Neural progenitor cell (in vitro differentiated cells): ENCODE data around the gene MAP2K5. TPM values are rescaled to one million over a fixed set of nuclear protein-coding genes. Genes with fewer than 3 reads are reported as not detected.

ENCODE experiments used
- DNase-seq: peaks from one replicate; pipeline ENCODE4 v3.0.0-alpha.2; 2016; ENCODE audit warnings: low spot score
- H2AFZ ChIP-seq: fragments of 200-600 bp; sonication (generic); replicated peaks from 2 replicates; pipeline ENCODE4 v1.6.1; 2016; ENCODE audit warnings: antibody characterized with exemption
- H3F3A ChIP-seq: fragments of 200-600 bp; sonication (generic); 2 replicates; pipeline ENCODE4 v1.6.1; 2016; ENCODE audit warnings: antibody characterized with exemption, low read depth
- H3K27ac ChIP-seq: fragments of 200-600 bp; sonication (generic); 2 replicates; pipeline ENCODE4 v1.5.1; 2016; ENCODE audit warnings: mild to moderate bottlenecking
- H3K27me3 ChIP-seq: fragments of 200-600 bp; sonication (generic); 2 replicates; pipeline ENCODE4 v1.6.1; 2016; ENCODE audit warnings: mild to moderate bottlenecking, moderate library complexity
- H3K36me3 ChIP-seq: fragments of 200-600 bp; sonication (generic); 2 replicates; pipeline ENCODE4 v1.5.1; 2016
- H3K4me1 ChIP-seq: fragments of 200-600 bp; sonication (generic); 2 replicates; pipeline ENCODE4 v1.6.1; 2016; ENCODE audit warnings: mixed run types
- H3K4me2 ChIP-seq: fragments of 200-600 bp; sonication (generic); 2 replicates; pipeline ENCODE4 v1.6.1; 2016
- H3K4me3 ChIP-seq: fragments of 200-600 bp; sonication (generic); 2 replicates; pipeline ENCODE4 v1.5.1; 2016
- H3K79me2 ChIP-seq: fragments of 200-600 bp; sonication (generic); 2 replicates; pipeline ENCODE4 v1.6.1; 2016; ENCODE audit warnings: low read depth
- H3K9ac ChIP-seq: fragments of 200-600 bp; sonication (generic); 2 replicates; pipeline ENCODE4 v1.6.1; 2016
- H3K9me3 ChIP-seq: fragments of 200-600 bp; sonication (generic); 2 replicates; pipeline ENCODE4 v1.5.1; 2016; ENCODE audit warnings: low read depth
- H4K20me1 ChIP-seq: fragments of 200-600 bp; sonication (generic); 2 replicates; pipeline ENCODE4 v1.6.1; 2016; ENCODE audit warnings: low read depth
- H3K27ac Mint-ChIP-seq: 3 replicates; pipeline ENCODE4 v1.8.0; 2021; ENCODE audit warnings: mixed read lengths
- H3K27me3 Mint-ChIP-seq: 2 replicates; pipeline ENCODE4 v1.8.0; 2022; ENCODE audit warnings: low read depth, mild to moderate bottlenecking, inconsistent platforms, moderate library complexity, mixed read lengths; ENCODE audit not compliant: insufficient read depth
- H3K36me3 Mint-ChIP-seq: 3 replicates; pipeline ENCODE4 v1.8.0; 2021; ENCODE audit warnings: mixed read lengths
- H3K4me1 Mint-ChIP-seq: 3 replicates; pipeline ENCODE4 v1.8.0; 2021; ENCODE audit warnings: mixed read lengths
- H3K4me3 Mint-ChIP-seq: 3 replicates; pipeline ENCODE4 v1.8.0; 2021; ENCODE audit warnings: mild to moderate bottlenecking, moderate library complexity, mixed read lengths
- H3K9me3 Mint-ChIP-seq: 3 replicates; pipeline ENCODE4 v1.8.0; 2020; ENCODE audit warnings: mixed read lengths
- EZH2 ChIP-seq: fragments of 200-600 bp; sonication (generic); IDR thresholded peaks from 2 replicates; pipeline ENCODE4 v1.6.1; 2017; ENCODE audit warnings: antibody characterized with exemption, mild to moderate bottlenecking, moderate library complexity
- EZH2phosphoT487 ChIP-seq: fragments of 200-600 bp; sonication (generic); IDR thresholded peaks from 2 replicates; pipeline ENCODE4 v1.6.1; 2017; ENCODE audit warnings: antibody characterized with exemption
- total RNA-seq: library from RNA; depleted of rRNA; stranded (reverse); fragments of >200 nt; gene quantifications from 2 replicates; pipeline ENCODE4 v1.2.3, GENCODE V29; 2015; ENCODE audit warnings: low replicate concordance
- TF ChIP-seq, protein P1 (sequence below): fragments of 200-600 bp; sonication (generic); IDR thresholded peaks from 2 replicates; pipeline ENCODE4 v1.5.1; 2017; ENCODE audit warnings: antibody characterized with exemption, mild to moderate bottlenecking

MAP2K5 gene
- total RNA-seq, 1 donor from 2014 or later, result 17.2 TPM

DNA sequence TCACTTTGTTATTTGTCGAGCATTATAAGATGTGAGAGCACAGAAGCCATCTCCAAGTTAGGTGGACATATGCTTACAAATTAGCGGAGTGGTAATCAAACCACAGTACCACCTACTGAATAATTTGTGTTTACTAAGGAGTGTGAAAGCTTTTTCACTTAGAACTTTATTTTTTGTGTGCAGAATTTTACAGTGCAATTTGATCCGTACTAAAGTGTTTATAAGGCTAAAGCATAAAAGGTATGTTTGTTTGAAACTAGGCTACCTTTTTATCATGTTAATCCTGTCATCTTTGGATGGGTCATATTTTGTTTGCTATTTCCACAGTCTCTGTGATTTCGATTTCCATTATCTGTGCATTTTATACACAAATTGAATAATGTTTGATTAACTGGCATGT is 37.5 kb downstream of the MAP2K5 start:
- Histone ChIP-seq H3K4me1 (peaks cover 7% of the 10 kb centered on the region), H3K4me2 (no peak overlapping the region), H3K9me3 (no peaks in the 10 kb centered on the region), H4K20me1 (no peaks in the 10 kb centered on the region), H3K4me3 (no peak overlapping the region), H3K27me3 (no peaks in the 10 kb centered on the region), H3K9ac (no peak overlapping the region), H2AFZ (no peak overlapping the region), H3F3A (peaks cover 7% of the 10 kb centered on the region), H3K36me3 (no peaks in the 10 kb centered on the region), H3K27ac (no peak overlapping the region), H3K79me2 (no peaks in the 10 kb centered on the region)
- TF ChIP-seq EZH2 (no peak), EZH2phosphoT487 (no peak)
- TF ChIP-seq, protein P1, sequence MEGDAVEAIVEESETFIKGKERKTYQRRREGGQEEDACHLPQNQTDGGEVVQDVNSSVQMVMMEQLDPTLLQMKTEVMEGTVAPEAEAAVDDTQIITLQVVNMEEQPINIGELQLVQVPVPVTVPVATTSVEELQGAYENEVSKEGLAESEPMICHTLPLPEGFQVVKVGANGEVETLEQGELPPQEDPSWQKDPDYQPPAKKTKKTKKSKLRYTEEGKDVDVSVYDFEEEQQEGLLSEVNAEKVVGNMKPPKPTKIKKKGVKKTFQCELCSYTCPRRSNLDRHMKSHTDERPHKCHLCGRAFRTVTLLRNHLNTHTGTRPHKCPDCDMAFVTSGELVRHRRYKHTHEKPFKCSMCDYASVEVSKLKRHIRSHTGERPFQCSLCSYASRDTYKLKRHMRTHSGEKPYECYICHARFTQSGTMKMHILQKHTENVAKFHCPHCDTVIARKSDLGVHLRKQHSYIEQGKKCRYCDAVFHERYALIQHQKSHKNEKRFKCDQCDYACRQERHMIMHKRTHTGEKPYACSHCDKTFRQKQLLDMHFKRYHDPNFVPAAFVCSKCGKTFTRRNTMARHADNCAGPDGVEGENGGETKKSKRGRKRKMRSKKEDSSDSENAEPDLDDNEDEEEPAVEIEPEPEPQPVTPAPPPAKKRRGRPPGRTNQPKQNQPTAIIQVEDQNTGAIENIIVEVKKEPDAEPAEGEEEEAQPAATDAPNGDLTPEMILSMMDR, result no peak
- no peak overlapping the region for H3K27ac Mint-ChIP-seq
- H3K27me3 Mint-ChIP-seq, result no peaks in the 10 kb centered on the region
- H3K4me3 Mint-ChIP-seq, result no peak overlapping the region
- no peaks in the 10 kb centered on the region for H3K36me3 Mint-ChIP-seq
- no peaks in the 10 kb centered on the region for H3K9me3 Mint-ChIP-seq
- no peak for DNase-seq
- peaks cover 6% of the 10 kb centered on the region for H3K4me1 Mint-ChIP-seq

DNA sequence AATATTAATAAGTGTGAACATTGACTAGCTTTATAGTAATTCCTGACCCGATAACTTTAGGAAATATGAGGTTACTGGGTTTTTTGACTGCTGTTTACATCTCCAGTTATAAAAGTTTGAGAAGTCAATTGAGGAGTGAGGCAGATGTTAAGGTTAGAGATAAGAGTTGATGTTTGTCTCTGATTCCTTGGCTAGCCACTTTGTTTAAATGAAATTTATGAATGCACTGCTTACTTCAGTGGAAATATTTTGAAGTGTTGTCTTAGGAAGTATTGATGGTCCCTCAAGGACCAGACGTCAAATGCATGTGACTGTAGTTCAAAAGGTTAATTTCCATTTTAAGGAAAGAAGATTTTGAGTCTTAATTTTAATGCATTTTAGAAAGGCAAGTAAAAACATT is 41.7 kb downstream of the MAP2K5 start:
- no peaks in the 10 kb centered on the region for H3K27me3 Mint-ChIP-seq

DNA sequence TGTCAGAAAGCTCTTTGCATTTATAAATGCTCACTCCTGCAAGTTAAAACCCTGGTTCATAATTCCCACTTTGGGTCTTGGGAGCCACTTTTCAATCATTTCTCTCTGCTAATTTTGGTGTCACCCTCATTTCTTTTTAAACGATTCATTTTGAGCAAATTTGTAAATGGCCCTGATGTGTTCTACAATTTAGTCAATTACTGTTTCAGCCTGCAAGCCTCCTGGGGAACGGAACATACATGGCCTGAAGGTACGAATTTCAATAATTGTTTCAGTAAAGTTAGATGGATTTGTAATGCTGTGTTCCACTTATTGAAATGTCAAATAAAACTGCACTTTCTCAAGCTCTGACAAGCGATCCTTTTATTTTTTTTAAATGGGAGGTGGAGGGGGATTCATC is 43.2 kb downstream of the MAP2K5 start:
- Histone ChIP-seq H3K9ac (no peak overlapping the region), H3K79me2 (no peaks in the 10 kb centered on the region), H3K4me1 (no peaks in the 10 kb centered on the region), H3K9me3 (no peaks in the 10 kb centered on the region), H3K4me2 (no peak overlapping the region), H3K27ac (no peak overlapping the region), H3K27me3 (no peaks in the 10 kb centered on the region), H3K36me3 (no peaks in the 10 kb centered on the region), H3F3A (no peaks in the 10 kb centered on the region), H3K4me3 (no peak overlapping the region), H4K20me1 (no peaks in the 10 kb centered on the region), H2AFZ (no peak overlapping the region)
- H3K4me1 Mint-ChIP-seq, result peaks cover 4% of the 10 kb centered on the region
- peaks cover under 1% of the 10 kb centered on the region for H3K27me3 Mint-ChIP-seq
- peaks cover 17% of the 10 kb centered on the region for H3K36me3 Mint-ChIP-seq
- H3K9me3 Mint-ChIP-seq, result peaks cover under 1% of the 10 kb centered on the region
- DNase-seq, result no peak
- no peak overlapping the region for H3K4me3 Mint-ChIP-seq
- TF ChIP-seq, protein P1, result no peak
- TF ChIP-seq EZH2 (no peak), EZH2phosphoT487 (no peak)
- H3K27ac Mint-ChIP-seq, result no peak overlapping the region

More for the DNA sequence above, 41.7 kb downstream of the MAP2K5 start:
- H3K4me2 ChIP-seq, result no peak overlapping the region
- TF ChIP-seq EZH2phosphoT487 (no peak), EZH2 (no peak)
- TF ChIP-seq, protein P1, result no peak
- peaks cover 17% of the 10 kb centered on the region for H3K36me3 Mint-ChIP-seq
- H3K4me3 Mint-ChIP-seq, result no peak overlapping the region
- H3K27ac Mint-ChIP-seq, result no peak overlapping the region
- no peak for DNase-seq
- no peak overlapping the region for H3K27ac ChIP-seq
- H3K79me2 ChIP-seq, result no peaks in the 10 kb centered on the region
- H3K4me1 Mint-ChIP-seq, result no peaks in the 10 kb centered on the region
- H2AFZ ChIP-seq, result no peak overlapping the region
- no peaks in the 10 kb centered on the region for H3K4me1 ChIP-seq
- H3K27me3 ChIP-seq, result no peaks in the 10 kb centered on the region
- no peaks in the 10 kb centered on the region for H3K9me3 ChIP-seq
- H4K20me1 ChIP-seq, result no peaks in the 10 kb centered on the region
- no peaks in the 10 kb centered on the region for H3K36me3 ChIP-seq
- no peaks in the 10 kb centered on the region for H3K9me3 Mint-ChIP-seq
- no peaks in the 10 kb centered on the region for H3F3A ChIP-seq
- no peak overlapping the region for H3K9ac ChIP-seq
- H3K4me3 ChIP-seq, result no peak overlapping the region
